Activated CD4-positive, alpha-beta T cell treated with anti-CD3 and anti-CD28 coated beads, Interleukin-2, amount 50 U/mL, for 1 hour (primary cell): ENCODE measurements around the gene PAFAH1B1.
"Not testable (repeated sequence)": the region's sequence is repeated elsewhere in the genome, so short reads cannot be mapped to it uniquely, and the experiment has no call there.

ENCODE experiments used
- DNase-seq: peaks from one replicate; pipeline ENCODE4 v3.0.0-alpha.2; 2020

The PAFAH1B1 gene

DNA sequence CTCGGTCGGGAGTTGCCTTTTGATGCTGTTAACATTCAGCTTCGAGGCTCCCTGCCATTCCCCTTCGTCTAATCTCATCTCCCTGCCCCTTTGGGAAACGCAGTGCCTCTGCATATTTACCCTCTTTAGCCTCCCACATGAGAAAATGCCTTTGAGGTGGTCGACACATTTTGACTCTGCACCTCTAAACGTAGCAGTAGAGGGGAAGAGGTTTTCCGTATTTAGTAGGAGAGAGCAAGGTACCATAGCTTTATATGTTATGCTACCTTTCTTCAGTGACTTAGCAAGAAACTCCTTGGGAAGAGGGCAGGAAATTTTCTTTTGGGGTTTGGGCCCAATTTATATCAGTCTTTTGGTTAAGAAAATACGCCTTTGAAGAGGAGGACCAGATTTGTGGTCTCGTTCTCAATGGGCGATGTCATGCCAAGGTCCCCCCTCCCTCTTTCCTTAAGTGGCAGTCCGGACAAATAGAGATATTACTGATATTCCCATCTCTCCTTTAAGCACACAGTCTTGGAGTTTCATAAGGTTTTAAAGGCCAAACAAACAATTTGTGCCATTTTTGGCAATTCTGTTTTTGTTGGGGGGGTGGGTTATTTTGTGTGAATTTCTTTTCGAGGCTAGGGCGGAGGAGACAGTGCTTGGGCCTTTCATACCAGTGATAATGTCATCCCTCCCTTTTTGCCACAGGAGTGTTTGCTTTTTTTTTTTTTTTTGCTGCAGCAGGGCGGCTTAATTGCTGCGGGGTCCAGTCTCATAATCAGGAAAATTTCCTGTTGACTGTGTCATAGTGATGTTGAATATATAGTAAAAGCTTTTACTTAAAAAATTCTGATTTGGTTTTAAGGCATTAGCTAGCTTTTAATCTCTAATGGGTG is 1.5 kb downstream of the PAFAH1B1 start:
- DNase-seq, result peak; percentile 4

DNA sequence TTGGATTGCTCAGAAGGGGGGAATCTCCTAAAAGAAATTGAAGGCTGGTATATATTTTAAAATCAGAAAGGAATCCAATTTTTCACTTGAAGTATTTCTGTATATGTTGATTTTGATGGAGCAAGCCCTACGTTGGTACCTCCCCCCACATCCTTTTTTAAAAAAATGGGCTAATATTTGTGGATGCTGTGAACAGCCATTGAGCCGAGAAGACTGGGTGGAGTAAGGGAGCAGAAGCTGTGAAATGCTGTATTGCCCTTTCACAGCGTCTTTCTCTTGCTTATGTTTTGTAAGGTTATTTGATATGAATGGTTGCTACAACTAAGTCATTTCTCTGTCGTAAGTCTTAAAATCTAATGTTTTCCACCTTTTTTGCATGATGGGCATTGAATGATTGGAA is 2.3 kb downstream of the PAFAH1B1 start:
- DNase-seq, result no peak

DNA sequence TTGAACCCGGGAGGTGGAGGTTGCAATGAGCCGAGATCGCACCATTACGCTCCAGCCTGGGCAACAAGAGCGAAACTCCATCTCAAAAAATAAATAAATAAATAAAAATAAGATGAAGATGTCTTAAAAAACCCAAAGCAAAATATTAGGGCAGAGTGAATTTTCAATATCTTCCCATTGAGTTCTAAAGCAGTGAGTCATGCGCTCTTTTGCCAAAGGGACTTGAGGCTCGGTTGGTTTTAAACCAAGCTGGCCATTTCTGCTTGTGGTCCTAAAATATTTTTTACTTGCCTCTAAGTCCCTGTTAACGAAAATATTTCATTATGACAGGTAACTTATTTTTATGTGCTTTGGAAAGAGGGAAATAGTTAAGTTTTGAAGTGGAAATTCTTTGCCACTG is 4.7 kb downstream of the PAFAH1B1 start:
- DNase-seq, result no peak

DNA sequence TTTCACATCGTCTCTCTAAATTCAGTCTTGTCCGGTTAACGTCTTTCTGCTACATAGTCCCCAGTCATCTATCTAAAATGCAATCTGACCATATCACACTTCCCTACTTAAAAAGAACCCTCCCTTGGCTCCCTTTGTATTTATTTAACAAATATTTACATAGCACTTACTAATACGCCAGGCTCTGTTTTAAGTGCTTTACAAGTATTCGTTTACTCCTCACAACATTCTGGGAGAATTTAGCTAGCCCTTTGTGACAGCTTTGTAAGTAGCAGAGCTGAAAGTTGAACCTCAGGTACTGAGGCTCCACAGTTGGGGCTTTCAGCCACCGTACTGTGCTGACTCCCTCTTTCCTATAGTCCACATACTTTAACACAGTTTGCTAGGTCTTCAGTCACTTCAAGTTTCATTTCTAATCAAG is 9.2 kb downstream of the PAFAH1B1 start:
- no peak for DNase-seq

DNA sequence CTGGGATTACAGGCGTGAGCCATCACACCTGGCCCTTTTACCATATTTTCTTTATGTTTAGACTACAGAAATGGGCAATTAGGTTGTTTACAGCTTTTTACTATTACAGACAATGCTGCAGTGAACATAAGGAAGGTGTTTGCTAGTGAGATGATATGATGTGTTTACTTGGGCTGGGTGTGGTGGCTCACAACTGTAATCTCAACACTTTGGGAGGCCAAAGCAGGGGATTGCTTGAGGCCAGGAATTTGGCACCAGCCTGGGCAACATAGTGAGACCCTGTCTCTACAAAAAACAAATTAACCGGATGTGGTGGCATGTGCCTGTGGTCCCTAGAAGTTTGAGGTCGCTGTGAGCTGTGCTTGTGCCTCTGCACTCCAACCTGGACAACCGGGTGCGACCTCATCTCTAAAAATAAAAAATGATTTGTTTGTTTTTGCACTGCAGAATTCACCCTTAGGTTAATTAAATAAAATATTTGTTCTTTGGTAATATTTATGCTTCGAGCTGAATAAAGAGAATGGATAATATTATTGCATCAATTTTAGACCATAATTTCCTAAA is 15.0 kb downstream of the PAFAH1B1 start:
- no peak for DNase-seq

DNA sequence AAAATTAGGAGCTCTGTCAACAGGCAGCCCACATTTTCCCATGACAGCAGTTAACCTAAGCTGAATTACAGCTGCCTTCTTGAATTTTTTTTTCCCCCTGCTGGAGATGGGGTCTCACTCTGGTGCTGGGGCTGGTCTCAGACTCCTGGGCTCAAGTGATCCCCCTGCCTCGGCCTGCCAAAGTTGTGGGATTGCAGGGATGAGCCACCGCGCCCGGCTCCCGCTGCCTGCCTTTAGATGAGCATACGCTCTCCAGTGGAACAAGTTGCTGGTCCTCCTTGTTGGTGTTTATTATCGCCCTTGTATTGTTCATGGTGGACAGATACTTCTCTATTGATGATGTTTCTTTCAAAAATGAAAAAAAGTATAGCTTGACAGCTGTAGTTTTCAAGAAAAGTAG is 15.6 kb downstream of the PAFAH1B1 start:
- DNase-seq, result no peak

DNA sequence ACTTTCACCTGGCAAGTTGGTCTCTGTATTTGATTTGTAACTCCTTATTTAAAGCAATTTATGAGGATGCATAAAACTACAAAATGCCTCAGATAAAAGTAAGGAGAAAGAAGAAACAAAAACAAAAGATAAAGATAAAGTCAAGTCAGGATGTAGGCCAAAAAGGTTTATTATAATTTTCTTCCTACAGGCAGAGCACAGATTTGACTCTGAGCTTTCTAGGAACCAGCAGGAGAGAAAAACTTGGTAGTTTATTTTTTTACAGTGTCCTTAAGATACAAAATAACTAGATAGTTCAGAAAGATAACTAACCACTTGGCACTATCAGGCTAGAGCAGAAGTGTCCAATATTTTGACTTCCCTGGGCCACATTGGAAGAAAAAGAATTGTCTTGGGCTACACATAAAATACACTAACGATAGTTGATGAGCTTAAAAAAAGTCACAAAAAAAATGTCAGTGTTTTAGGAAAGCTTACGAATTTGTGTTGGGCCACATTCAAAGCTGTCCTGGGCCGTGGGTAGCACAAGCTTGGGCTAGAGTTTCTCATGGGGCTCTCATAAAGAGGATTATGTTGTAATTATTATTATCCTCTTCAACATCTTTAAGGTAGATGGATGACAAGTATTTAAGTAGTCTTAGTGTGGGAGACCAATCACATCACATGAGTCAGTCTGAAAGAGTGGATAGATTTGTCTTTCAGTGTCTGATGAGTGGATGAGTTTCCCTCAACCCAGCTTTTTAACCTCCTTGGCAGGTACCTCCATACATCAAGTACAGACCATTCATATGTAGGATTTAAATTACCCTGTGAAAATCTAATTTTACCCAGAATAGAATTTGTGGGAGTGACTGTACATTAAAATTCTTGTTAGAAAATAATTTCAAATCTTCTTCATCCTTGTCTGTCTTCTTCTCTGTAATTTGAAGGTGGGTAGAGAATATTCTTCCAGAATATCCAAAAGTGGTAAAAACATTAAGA is 17.0 kb downstream of the PAFAH1B1 start:
- no peak for DNase-seq

DNA sequence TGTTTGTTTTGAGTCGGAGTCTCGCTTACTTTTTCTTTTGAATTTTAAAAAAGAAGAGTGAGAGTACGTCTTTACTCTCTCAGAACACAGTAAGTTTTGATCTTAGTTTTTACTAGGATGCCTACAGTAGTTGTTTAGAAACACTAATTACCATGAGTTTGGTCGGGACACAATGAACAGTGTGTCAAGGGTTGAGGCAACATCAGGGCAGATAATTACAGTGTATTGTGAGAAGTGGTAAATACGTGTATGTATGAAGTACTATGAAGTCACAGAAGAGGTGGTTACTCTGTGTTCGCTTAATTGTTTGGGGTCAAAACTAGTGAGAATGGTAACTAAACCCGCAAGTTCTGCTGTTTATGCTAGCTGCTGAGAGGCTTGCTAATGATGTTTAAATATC is 18.2 kb downstream of the PAFAH1B1 start:
- DNase-seq, result no peak

DNA sequence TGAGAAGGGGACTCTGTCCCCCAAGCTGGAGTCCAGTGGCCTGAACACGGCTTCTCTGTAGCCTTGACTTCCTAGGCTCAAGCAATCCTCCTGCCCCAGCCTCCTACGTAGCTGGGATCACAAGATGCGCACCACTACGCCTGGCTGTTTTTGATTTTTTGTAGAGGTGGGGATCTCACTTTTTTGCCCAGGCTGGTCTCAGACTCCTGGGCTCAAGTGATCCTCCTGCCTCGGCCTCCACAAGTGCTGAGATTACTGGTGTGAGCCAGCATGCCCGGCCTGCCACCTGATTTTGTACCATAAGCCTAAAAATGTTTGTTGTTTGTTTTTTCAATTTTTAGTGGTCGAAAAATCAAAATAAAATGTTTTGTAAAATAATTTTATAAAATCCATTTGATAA is 19.2 kb downstream of the PAFAH1B1 start:
- DNase-seq, result no peak

DNA sequence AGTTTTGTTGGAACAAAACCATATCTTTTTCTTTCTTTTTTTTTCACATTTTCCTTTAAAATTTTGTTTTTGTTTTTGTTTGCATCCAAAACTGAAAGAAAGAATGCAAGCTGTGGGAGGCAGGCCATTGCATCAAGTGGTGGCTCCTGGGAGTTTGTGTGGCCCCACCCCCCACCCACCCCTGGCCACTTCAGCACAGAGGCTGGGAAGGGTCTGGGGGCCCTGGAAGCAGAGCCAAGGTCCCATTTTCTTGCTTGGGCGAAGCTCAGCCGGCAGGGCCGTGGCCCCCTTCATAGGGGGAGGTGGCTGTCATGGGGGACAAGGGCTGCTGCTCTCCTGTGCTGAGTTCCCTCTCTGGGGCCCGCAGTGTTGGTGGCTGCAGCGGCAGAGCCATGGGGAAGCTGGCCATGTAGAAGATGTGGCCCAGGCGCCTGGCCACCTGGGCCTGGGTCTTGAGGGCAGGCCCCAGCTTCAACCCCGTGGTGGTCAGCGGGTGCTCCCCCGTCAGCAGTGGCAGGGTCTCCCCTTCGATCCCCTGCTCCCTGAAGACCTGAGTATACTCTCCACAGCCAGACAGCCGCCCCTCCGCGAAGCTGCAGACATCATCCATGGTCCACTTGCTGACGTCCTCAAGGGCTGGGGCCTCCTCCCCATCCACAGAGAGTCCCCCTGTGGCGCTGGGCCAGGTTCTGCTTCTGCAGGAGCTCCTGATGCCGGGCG is 19.8 kb downstream of the PAFAH1B1 start:
- DNase-seq, result no peak

DNA sequence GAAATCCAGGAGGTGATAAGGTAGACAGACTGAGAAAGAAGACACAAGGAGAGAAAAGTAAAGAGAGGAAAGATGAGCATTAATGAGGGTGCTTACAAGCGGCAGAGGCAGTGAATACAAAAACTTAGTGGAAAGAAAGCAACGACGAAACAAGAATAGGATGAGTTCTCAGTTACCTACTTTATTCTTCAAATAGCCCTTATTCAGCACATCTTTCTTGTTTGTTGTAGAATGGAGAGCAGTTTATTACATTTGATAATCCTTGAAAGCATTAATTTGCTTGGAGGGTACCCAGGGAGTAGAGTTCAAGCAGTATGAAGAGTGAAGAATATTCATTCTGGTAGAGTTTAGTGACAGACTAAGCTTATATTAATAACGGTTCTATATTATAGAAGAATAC is 22.4 kb downstream of the PAFAH1B1 start:
- DNase-seq, result no peak

DNA sequence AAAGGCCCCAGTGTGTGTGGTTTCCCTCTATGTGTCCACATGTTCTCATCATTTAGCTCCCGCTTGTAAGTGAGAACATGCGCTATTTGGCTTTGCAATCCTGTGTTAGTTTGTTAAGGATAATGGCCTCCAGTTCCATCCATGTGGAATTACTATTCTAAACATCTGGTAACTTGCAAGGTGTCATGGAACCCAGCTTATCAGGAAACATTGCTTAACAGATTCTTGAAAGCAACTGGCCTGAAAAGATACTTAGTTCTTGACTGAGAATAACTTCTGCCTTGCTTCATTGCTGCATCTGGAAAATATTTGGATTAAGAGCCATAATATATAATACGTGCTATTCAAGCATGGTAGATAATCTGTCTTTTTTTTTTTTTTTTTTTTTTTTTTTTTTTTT is 27.8 kb downstream of the PAFAH1B1 start:
- DNase-seq, result no peak

DNA sequence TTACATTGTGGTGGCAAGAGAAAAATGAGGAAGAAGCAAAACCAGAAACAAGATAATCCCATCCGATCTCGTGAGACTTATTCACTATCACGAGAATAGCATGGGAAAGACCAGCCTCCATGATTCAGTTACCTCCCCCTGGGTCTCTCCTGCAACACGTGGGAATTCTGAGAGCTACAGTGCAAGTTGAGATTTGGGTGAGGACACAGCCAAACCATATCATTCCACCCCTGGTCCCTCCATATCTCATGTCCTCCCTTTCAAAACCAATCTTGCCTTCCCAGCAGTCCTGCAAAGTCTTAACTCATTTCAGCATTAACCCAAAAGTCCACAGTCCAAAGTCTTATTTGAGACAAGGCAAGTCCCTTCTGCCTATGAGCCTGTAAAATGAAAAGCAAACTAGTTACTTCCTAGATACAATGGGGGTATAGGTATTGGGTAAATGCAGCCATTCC is 28.5 kb downstream of the PAFAH1B1 start:
- DNase-seq, result not testable (repeated sequence)

DNA sequence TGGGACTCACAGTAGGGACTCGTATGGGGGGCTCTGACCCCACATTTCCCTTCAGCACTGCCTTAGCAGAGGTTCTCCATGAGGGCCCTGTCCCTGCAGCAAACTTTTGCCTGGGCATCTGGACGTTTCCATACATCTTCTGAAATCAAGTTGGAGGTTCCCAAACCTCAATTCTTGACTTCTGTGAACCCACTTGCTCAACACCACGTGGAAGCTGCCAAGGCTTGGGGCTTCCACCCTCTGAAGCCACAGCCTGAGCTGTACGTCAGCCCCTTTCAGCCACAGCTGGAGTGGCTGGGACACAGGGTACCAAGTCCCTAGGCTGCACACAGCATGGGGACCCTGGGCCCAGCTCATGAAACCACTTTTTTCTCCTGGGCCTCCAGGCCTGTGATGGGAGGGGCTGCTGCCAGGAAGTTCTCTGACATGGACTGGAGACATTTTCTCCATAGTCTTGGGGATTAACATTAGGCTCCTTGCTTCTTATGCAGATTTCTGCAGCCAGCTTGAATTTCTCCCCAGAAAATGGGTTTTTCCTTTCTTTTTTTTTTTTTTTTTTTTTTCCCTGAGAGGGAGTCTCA is 29.4 kb downstream of the PAFAH1B1 start:
- DNase-seq, result not testable (repeated sequence)

DNA sequence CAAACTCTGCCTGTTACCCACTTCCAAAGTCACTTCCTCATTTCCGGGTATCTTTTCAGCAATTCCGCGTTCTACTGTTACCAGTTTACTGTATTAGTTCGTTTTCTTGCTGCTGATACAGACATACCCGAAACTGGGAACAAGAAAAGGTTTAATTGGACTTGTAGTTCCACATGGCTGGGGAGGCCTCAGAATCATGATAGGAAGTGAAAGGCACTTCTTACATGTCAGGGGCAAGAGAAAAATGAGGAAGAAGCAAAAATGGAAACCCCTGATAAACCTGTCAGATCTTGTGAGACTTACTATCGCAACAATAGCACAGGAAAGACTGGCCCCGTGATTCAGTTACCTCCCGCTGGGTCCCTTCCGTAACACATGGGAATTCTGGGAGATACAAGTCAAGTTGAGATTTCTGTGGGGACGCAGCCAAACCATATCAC is 30.9 kb downstream of the PAFAH1B1 start:
- no peak for DNase-seq

DNA sequence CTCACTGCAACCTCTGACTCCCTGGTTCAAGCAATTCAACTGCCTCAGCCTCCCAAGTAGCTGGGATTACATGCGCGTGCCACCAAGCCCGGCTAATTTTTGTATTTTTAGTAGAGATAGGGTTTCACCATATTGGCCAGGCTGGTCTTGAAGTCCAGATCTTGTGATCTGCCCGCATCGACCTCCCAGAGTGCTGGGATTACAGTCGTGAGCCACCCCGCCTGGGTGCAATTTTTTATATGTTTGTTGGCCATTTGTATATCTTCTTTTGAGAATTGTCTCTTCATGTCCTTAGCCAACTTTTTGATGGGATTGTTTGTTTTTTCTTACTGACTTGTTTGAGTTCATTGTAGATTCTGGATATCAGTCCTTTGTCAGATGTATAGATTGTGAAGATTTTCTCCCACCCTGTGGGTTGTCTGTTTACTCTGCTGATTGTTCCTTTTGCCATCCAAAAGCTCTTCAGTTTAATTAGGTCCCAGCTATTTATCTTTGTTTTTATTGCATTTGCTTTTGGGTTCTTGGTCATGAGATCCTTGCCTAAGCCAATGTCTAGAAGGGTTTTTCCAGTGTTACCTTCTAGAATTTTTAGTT is 33.3 kb downstream of the PAFAH1B1 start:
- not testable (repeated sequence) for DNase-seq

DNA sequence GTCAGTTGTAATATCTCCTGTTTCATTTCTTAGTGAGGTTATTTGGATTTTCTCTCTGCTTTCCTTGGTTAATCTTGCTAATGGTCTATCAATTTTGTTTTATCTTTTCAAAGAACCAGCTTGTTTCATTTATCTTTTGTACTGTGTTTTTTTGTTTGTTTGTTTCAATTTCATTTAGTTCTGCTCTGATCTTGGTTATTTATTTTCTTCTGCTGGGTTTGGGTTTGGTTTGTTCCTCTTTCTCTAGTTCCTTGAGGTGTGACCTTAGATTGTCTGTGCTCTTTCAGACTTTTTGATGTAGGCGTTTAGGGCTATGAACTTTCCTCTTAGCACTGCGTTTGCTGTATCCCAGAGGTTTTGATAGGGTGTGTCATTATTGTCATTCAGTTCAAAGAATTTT is 35.5 kb downstream of the PAFAH1B1 start:
- not testable (repeated sequence) for DNase-seq

DNA sequence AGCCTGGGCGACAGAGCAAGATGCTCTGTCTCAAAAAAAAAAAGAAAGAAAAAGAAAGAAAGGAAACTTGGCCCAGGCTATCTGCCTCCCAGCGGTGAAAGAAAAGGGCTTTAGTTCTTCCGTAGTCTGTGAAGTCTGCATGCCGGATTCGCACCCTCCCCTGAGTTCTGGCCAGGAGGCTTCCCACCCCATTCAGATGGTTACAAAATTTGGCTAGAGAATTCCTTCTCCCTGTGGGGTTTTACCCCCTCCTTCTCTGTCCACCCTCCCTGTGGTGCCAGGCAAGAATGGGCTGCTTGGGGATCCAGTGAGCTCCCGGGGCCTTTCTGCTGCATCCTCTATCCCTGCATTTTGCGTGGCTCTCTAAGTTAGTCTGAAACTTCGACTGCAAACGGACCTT is 37.8 kb downstream of the PAFAH1B1 start:
- no peak for DNase-seq

DNA sequence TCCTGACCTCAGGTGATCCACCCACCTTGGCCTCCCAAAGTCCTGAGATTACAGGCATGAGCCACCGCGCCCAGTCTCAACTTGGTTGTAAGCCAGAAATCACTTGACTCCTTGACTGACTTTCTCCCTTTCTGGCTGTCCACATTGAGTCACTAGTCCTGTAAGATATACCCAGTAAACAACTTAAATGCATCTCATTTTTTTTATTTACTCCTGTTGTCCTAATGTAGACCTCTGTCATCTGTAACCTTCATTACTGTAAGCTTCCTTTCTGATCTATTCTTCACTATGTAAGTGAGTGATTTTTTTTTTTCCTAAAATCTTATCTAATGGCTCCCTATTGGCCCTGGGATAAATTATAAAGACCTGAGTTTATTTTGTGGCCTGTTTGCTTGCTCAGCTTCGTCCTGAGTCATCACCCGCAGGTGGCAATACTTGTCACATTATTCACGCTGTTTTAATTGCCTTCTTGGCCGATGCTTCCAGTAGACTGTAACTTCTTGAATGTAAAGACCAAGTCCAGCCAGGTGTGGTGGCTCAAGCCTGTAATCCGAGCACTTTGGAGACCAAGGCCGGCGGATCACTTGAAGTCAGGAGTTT is 41.0 kb downstream of the PAFAH1B1 start:
- DNase-seq, result no peak

DNA sequence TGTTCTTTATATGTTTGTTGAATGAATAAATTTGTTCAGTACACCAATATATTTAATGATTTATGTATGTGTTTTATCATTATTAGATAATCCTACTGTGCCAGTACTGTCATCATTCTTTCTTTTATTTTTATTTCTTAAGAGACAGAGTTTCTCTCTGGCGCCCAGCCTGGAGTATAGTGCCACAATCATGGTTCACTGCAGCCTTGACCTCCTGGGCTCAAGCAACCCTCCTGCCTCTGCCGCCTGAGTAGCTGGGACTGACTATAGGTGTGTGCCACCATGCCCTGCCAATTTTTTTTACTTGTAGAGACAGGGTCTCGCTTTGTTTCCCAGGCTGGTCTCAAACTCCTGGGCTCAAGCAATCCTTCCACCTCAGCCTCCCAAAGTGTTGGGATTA is 41.8 kb downstream of the PAFAH1B1 start:
- DNase-seq, result no peak

DNA sequence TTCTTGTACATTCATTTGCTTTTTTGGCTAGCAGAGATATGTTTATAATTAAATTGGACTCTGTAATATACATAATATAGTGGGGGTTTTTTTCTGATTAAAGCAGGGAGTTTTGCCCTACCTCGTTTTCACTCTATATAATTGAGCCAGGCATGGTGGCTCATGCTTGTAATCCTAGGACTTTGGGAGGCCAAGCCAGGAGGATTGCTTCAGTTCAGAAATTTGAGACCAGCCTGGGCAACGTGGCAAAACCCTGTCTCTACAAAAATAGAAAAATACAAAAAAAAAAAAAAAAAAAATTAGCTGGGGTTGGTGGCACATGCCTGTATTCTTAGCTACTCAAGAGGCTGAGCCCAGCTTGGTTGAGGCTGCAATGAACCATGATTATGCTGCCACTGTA is 42.2 kb downstream of the PAFAH1B1 start:
- no peak for DNase-seq
